CD4-positive, alpha-beta T cell treated with Interleukin-10 for 1 hour (primary cell): ENCODE data around the gene SERINC5.
"Not testable (repeated sequence)": the region's sequence is repeated elsewhere in the genome, so short reads cannot be mapped to it uniquely, and the experiment has no call there.

Source experiments
- DNase-seq: peaks from one replicate; pipeline ENCODE4 v3.0.0-alpha.2; 2020

The SERINC5 gene

DNA sequence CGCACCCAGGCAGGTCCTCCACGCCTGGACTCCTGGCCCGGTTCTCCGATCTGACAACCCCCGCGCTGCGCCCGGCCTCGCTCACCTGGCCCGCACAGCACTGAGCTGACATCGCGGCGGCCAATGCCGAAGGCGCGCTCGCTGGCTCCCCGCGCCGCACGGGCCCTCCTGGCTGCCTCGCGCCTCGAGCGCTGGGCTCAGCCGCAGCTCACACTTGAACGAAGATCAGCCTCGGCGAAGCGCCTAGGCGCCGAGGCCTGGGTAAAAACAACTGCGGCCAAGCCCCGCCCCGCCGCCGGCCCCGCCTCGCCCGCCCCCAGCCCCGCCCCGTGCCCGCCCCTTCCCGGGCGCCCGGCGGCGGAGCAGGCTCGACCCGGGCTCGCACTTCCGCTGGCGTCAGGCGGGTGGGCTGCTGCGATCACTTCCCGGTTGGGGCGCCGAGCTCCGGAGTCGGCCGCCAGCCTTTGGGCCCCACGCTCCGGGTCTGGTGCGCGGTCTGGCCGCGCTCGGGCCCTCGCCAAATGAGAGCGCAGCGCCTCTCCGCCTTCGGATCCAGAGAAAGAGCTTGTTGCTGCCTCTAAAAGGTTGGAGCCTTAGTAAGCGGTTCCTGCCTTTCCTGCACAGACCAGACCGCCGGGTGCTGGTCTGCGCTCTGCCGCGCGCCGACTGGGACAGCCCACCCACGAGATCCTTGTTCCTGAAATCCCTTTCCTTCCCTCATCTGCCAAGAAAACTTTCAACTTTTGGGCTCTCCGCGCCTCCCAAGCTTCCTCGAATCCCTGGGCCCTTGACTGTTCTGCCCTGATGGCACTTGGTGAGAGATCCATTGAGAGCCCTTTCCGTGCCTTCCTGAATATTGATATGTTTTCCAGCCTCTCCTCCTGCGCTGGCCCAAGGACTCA lies at the start of gene SERINC5:
Gene SERINC5, minus strand, starts transcription at position 238 of the 902 bp plus-strand sequence. Its CDS starts 126 bp downstream, at position 112.
- DNase-seq = peak; percentile 90

DNA sequence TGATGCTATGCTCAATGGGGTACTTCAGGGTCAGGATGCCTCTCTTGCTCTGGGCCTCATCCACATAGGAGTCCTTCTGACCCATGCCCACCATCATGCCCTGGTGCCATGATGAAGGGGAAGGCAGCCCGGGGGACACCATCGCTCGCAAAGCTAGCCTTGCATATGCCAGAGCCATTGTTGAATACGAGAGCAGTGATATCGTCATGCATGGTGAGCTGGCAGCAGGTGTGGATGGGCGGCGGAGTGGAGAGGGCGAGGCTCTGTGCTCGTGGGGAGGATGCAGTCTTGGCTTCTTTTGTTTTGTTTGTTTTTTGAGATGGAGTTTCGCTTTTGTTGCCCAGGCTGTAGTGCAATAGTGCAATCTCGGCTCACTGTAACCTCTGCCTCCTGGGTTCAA lies 46.8 kb upstream of the SERINC5 start:
- DNase-seq = no peak

DNA sequence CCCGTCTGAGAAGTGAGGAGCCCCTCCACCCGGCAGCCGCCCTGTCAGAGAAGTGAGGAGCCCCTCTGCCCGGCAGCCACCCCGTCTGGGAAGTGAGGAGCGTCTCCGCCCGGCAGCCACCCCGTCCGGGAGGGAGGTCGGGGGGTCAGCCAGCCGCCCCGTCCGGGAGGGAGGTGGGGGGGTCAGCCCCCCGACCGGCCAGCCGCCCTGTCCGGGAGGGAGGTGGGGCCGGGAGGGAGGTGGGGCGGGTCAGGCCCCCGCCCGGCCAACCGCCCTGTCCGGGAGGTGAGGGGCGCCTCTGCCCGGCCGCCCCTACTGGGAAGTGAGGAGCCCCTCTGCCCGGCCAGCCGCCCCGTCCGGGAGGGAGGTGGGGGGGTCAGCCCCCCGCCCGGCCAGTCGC lies 45.5 kb upstream of the SERINC5 start:
- DNase-seq = not testable (repeated sequence)

DNA sequence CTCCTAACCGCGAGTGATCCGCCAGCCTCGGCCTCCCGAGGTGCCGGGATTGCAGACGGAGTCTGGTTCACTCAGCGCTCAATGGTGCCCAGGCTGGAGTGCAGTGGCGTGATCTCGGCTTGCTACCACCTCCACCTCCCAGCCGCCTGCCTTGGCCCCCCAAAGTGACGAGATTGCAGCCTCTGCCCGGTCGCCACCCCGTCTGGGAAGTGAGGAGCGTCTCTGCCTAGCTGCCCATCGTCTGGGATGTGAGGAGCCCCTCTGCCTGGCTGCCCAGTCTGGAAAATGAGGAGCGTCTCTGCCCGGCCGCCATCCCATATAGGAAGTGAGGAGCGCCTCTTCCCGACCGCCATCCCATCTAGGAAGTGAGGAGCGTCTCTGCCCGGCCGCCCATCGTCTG lies 44.9 kb upstream of the SERINC5 start:
- not testable (repeated sequence) for DNase-seq

DNA sequence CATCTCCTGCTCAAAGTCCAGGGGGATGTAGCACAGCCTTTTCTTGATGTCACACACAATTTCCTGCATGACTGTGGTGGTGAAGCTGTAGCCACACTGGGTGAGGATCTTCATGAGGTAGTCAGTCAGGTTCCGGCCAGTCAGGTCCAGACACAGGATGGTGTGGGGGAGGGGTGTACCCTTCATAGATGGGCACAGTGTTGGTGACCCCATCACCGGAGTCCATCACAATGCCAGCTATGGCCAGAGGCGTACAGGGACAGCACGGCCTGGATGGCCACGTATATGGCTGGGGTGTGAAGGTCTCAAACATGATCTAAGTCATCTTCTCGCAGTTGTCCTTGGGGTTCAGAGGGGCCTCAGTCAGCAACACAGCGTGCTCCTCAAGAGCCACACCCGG lies 44.3 kb upstream of the SERINC5 start:
- DNase-seq = no peak

DNA sequence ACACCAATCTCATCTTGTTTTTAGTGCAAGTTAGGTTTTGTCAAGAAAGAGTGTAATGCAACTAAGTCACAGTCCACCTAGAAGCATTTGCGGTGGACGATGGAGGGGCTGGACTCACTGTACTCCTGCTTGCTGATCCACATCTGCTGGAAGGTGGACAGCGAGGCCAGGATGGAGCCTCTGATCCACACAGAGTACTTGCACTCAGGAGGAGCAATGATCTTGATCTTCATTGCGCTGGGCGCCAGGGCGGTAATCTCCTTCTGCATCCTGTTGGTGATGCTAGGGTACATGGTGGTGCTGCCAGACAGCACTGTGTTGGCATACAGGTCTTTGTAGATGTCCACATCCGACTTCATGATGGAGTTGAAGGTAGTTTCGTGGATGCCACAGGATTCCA lies 43.8 kb upstream of the SERINC5 start:
- no peak for DNase-seq

DNA sequence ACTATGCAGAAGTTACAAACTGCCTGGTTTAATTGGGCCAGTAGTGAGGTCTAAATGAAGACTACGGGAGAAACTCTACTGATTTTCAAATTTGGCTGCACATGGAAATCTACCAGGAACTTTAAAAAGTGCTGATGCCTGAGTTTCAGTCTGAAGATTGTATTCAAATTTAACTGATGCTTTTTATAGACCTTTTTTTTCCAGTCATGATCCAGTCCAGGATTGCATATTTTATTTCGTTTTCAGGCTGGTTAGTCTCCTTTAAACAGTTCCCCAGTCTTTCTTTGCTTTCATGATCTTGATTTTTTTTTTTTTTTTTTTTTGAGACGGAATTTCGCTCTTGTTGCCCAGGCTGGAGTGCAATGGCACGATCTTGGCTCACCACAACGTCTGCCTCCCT lies 40.3 kb upstream of the SERINC5 start:
- no peak for DNase-seq

DNA sequence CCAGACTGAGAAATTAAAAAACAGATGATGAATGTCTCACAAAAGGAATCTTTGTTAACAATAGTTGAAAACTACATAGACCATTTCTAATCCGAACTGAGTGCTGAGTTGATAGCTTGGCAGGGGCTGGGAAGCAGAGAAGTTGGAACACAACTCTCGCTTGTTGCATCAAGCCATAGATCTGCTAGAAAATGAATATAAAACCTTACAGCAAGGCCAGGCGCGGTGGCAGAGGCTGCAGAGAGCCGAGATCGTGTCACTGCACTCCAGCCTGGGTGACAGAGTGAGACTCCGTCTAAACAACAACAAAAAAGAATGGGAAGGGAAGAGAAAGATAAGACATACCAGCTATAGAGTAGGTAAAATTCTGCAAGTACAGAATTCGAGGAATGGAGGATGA lies 35.9 kb upstream of the SERINC5 start:
- DNase-seq = no peak

DNA sequence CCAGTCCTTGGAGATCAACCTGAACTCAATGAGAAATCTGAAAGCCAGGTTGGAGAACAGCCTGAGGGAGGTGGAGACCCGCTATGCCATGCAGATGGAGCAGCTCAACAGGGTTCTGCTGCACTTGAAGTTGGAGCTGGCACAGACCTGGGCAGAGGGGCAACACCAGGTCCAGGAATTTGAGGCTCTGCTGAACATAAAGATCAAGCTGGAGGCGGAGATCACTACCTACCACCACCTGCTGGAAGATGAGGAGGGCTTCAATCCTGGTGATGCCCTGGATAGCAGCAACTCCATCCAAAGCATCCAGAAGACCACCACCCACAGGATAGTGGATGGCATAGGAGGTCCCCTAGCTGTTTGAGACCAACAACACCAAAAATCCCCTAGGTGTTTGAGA lies 33.5 kb upstream of the SERINC5 start:
- no peak for DNase-seq

DNA sequence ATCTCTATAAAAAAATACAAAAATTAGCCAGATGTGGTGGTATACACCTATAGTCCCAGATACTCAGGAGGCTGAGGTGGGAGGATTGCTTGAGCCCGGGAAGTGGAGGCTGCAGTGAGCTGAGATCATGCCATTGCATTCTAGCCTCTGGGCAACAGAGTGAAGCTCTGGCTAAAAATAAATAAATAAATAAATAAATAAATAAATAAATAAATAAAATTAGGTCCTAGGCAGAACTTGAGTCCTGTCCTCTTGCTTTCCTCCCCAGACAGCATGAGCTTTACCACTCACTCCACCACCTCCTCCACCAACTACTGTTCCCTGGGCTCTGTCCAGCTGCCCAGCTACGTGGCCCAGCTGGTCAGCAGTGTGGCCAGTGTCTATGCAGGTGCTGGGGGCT lies 32.3 kb upstream of the SERINC5 start:
- DNase-seq = no peak

DNA sequence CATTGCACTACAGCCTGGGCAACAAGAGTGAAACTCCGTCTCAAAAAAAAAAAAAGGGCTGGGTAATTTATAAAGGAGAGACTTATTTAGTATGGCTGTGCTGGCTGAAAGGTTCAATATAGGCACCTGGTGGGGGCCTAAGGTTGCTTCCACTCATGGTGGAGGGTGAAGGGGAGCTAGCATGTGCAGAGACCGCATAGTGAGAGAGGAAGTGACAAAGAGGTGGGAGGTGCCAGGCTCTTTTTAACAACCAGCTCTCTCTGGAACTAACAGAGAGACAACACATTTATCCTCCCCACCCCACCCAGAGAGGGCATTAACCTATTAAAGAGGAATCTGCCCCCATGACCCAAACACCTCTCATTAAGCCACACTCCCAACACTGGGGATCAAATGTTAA lies 28.9 kb upstream of the SERINC5 start:
- peak; percentile 29 for DNase-seq

DNA sequence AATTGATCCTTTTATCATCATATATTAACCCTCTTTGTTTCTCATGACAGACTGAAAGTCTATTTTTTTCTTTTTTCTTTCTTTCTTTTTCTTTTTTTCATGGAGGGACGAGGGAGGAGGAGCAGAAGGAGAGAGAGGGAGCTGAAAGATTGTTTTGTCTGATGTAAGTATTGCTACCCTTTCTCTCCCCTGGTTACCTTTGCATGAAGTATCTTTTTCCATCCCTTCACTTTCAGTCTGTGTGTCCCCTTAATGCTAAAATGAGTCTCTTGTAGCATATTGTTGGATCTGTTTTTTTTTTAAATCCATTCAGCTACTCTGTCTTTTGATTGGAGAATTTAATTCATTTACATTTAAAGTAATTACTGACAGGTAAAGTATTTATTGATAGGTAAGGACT lies 27.5 kb upstream of the SERINC5 start:
- no peak for DNase-seq

DNA sequence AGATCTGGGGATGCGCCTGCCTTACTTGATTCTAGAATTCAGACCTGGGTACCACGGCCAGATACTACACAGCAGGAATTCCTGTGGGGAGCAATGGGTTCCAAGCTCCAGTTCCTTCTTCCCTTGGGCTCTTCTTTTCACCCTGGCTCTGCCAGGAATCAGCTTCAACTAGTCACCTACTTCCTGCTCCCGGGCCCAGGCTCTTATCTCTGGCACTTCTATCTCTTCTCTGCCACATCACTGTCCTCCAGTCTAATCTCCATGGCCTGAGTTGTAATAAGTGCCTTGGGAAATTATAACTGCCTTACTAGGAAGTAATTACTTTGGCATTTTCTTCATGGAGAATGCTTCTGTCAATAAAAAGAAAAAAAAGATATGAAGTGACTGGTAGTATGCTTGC lies 26.2 kb upstream of the SERINC5 start:
- no peak for DNase-seq

DNA sequence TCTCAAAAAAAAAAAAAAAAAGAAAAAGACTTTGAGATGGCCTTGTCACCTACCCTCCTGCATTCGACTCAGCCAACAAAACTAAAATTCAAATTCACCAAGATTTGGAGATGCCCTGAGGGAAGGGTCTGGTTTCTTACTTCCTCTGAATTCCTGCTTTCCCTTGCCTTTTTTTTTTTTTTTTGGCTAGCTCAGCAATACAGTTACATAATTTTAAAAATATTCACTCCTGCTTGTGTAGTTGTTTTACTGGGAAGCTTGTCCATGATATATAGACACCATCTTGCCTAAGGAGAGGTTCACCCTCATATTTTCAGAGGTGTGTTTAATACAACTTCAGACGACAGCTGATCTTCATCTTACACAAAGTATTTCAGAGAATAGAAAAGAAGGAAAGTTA lies 21.3 kb upstream of the SERINC5 start:
- DNase-seq = no peak

DNA sequence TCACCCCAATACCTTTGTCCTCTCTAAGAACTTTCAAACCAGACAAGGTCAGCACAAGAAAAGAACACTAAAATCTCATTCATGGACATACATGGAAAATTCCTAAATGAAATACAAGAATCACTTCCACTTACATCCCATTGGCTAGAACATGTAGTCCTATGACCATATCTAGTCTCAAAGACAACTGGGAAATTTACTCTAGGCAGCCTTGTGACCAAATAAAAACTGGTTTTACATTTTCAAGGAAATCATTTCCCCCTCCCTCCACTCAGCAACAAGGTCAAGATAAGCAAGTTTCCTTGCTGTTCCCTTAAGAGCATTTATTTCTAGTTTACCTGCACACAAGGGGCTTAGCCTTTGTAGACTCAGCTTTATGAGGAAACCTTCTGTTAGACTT lies 20.3 kb upstream of the SERINC5 start:
- DNase-seq = no peak

DNA sequence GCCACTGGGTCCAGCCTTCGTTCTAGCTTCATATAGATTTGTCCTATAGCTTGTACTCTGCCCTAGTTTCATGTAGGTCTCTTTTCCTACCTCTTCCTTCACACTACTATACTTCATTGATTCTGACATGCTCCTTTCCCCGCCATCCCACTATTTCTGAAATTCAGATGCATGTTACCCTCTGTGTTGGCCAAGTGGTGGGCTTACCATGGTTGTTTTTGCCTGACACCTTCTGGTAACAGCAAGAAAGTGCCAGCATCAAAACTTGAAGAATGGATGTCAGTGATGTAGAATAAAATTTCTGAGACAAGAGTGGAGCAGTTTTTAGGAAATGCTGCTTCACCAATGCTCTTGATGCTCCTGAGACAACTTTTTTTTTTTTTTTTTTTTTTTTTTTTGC lies 19.5 kb upstream of the SERINC5 start:
- DNase-seq = peak; percentile 48

DNA sequence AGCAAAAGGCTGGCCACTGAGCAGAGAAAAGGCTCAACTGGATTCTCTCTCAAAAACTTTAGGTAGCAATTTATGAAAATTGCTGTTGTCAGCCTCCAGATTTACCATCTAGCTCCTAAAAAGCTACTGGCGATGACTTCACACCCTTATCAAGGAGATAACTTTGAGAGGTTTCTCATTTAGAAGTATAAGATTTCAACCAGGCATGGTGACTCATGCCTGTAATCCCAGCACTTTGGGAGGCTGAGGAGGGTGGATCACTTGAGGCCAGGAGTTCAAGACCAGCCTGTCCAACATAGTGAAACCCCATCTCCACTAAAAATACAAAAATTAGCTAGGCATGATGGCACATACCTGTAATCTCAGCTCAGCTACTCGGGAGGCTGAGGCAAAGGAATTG lies 14.7 kb upstream of the SERINC5 start:
- not testable (repeated sequence) for DNase-seq

DNA sequence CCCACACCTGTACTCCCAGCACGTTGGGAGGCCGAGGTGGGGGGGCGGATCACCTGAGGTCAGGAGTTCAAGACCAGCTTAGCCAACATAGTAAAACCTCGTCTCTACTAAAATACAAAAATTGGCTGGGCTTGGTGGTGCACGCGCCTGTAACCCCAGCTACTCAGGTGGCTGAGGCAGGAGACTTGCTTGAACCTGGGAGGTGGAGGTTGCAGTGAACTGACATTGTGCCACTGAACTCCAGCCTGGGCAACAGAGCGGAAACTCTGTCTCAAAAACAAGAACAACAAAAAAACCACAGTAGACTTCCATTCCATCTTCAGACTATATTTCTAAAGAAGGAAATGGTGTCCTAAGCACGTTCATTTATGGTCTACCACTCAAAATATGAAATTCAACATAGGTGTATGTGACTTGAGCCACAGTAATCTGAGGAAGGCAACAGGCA lies 14.2 kb upstream of the SERINC5 start:
- DNase-seq = peak; percentile 46

DNA sequence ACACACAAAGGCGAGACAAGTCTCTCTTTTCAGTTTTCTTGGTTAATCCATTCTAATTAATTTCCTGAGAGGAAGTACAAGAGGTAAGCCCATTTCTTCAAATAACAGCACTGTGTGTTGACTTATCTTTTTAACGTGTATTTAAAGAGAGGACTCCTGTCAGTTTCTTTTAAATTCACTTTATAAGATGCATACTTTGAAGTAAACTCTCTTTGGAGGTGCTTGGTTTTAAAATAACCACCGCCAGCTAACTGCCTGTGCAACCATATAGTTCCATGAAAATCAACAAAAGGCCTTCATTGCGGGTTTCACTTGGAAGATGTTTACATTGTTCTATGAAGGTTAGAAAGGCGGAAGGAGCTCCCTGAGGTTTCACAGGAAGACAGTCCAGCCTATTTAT lies 13.1 kb upstream of the SERINC5 start:
- DNase-seq = no peak

DNA sequence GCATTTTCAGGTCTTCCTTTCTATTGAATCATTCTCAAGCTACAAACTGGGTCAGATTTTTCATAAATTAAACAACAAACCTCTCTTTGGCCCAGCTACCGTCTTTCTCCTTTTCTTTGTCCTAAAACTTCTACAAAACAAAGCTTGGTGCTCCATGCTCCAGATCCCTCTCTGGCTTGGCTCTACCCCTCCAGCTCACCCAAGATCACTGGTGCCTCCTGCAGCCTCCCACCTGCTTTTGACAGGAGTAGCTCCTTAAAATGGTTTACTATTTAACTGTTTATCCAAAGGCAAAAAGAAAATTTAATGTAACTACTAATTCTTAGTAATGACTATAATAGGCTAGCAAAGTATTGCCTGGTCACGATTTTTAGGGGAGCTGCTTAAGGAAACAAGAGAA lies 10.7 kb upstream of the SERINC5 start:
- no peak for DNase-seq

DNA sequence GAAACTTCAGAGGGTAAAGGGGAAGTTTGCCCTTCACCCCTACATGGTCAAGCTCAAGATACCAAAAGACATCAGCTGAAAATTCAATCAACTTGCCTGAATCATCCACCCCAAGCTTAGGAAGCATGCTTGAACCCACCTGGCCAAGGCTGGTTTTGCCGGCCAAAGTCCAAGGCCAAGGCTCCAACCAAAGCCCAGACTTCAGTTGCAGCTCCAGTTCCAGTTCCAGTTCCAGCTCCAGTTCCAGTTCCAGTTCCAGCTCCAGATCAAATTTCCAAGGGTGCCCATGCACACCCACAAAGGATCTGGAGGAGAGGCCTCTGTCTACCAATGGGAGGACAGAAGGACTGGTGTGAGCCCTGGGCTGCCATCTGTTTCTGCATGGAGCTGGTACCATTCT lies 4.6 kb upstream of the SERINC5 start:
- no peak for DNase-seq

DNA sequence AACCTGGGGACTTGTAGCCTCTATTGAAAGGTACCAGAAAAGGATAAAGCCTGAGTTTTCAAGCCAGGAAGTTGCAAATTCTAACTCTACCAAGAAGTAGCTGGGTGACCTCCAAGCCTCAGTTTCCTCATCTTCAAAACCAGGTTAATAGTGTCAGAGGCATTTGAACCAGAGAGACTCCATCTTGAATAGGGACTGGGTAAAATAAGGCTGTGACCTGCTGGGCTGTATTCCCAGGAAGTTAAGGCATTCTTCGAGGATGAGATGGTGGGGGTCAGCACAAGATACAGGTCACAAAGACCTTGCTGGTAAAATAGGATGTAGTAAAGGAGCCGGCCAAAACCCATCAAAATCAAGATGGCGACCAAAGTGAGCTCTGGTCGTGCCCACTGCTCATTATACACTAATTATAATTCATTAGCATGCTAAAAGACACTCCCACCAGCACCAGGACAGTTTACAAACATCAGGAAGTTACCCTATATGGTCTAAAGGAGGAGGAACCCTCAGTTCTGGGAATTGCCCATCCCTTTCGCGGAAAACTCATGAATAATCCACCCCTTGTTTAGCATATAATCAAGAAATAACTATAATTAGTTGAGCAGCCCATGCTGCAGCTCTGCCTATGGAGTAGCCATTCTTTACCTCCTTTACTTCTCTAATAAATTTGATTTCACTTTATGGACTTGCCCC lies 3.8 kb upstream of the SERINC5 start:
- DNase-seq = no peak

DNA sequence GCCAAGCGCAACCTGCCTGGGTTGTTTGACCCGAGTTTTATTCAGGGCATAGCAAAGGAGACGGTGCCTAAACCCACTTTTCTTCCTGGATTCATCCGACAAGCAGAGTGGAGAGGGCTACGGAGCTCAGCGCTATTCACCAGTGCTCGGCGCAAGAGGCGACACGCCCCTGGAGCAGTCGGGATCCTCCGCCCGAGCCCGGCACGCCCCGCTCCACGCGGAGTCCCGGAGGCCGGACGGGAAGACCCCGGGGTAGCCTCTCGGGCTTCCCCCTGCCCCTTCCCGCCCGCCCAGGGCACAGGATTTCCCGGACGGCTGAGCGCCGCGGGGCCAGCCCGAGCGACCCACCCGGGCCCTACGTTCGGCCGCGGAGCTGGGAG lies 427 bp downstream of the SERINC5 start:
- DNase-seq = peak; percentile 45

DNA sequence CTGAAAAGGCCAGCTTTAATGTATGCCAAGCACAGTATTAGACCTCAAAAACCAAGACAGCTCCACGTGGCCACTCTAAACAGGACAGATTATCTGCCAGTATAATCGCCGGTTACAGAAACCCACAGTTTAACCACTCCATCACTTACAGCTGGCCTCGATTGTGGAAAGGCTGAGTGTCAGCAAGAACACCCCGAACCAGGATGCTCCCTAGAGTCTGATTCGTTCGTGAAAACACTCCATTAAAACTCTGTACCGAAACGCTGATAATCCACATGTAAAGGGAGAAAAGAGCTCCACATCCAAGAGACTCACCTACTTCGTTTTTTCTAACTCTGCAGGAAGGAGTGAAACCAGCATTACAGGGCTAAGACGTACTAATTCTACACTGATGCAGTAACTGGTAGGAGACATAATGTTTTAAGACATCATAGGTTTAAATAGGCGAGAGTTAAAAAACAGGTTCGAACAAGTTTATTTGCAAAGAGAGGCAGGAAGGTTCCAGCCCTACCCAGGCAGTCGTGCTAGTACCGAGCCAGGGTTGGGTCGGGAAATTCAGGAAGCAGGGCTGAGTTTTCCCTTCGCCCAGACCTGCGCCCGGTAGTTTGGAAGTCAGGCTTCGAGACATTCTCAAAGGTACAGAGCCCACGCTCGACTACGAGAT lies 949 bp downstream of the SERINC5 start:
- peak; percentile 52 for DNase-seq
